A204.1 (cell line): ENCODE results near the gene PREX1.
"Not testable (repeated sequence)": the region's sequence is repeated elsewhere in the genome, so short reads cannot be mapped to it uniquely, and the experiment has no call there.

Experiments used
- FAIRE-seq: peaks from 2 replicates; lab custom pipeline; 2012; peaks lifted over from hg19 to GRCh38; lab: Jason Lieb, UNC

Gene PREX1

GRCh38 chr20:48791014-48791413 is 36.8 kb downstream of the PREX1 start:
- no peak for FAIRE-seq

- FAIRE-seq: no peak
These were observed 37.3 kb downstream of the PREX1 start for GRCh38 chr20:48790473-48791003.

- no peak for FAIRE-seq
These were observed 37.9 kb downstream of the PREX1 start for GRCh38 chr20:48789781-48790472.

- no peak for FAIRE-seq
These were observed 38.6 kb downstream of the PREX1 start for GRCh38 chr20:48789185-48789668.

GRCh38 chr20:48788486-48789072 is 39.2 kb downstream of the PREX1 start:
- no peak for FAIRE-seq

GRCh38 chr20:48787861-48788375 is 39.9 kb downstream of the PREX1 start:
- no peak for FAIRE-seq

GRCh38 chr20:48786951-48787705 is 40.7 kb downstream of the PREX1 start:
- FAIRE-seq: no peak

- no peak for FAIRE-seq
These were observed 42.0 kb downstream of the PREX1 start for GRCh38 chr20:48785801-48786200.

- no peak for FAIRE-seq
These were observed 42.5 kb downstream of the PREX1 start for GRCh38 chr20:48785256-48785655.

- FAIRE-seq: no peak
These were observed 43.5 kb downstream of the PREX1 start for GRCh38 chr20:48784273-48784641.

- FAIRE-seq: no peak
These were observed 44.1 kb downstream of the PREX1 start for GRCh38 chr20:48783533-48784272.

GRCh38 chr20:48782901-48783308 is 44.9 kb downstream of the PREX1 start:
- FAIRE-seq: no peak

GRCh38 chr20:48782053-48782452 is 45.7 kb downstream of the PREX1 start:
- no peak for FAIRE-seq

GRCh38 chr20:48781634-48782033 is 46.2 kb downstream of the PREX1 start:
- FAIRE-seq: no peak

- FAIRE-seq: no peak
These were observed 48.4 kb downstream of the PREX1 start for GRCh38 chr20:48779435-48779834.

GRCh38 chr20:48777821-48778220 is 50.0 kb downstream of the PREX1 start:
- no peak for FAIRE-seq

- FAIRE-seq: no peak
These were observed 50.8 kb downstream of the PREX1 start for GRCh38 chr20:48777005-48777404.

GRCh38 chr20:48776306-48776705 is 51.5 kb downstream of the PREX1 start:
- FAIRE-seq: no peak

- not testable (repeated sequence) for FAIRE-seq
These were observed 52.3 kb downstream of the PREX1 start for GRCh38 chr20:48775545-48775944.

- FAIRE-seq: no peak
These were observed 53.1 kb downstream of the PREX1 start for GRCh38 chr20:48774696-48775095.

- FAIRE-seq: no peak
These were observed 53.9 kb downstream of the PREX1 start for GRCh38 chr20:48773837-48774418.
